Activated B cell treated with CpG ODN at 0.5 μM for 24 hours (primary cell): ENCODE data around the gene SLC16A7. TPM values are rescaled to one million over a fixed set of nuclear protein-coding genes. Genes with fewer than 3 reads are reported as not detected.

Experiments
- ATAC-seq: fragments of 200-7000 bp; cut with Tn5 transposase; one replicate; pipeline ENCODE4 v1.10.0; 2021; ENCODE audit warnings: low read depth, mild to moderate bottlenecking, moderate library complexity
- CTCF ChIA-PET: fragments of 350-600 bp; sonication (Branson Sonifier 250); formaldehyde crosslinking; loops from one replicate; lab custom pipeline; 2021; ENCODE audit warnings: antibody characterized with exemption; lab: Charles Lee
- POLR2A ChIA-PET: fragments of 350-600 bp; sonication (Branson Sonifier 250); formaldehyde crosslinking; loops from one replicate; lab custom pipeline; 2021; ENCODE audit warnings: antibody characterized with exemption; lab: Charles Lee
- DNase-seq: peaks from one replicate; pipeline ENCODE4 v3.0.0; 2022
- H3K27ac Mint-ChIP-seq: one replicate; pipeline ENCODE4 v1.8.0; 2020; ENCODE audit warnings: mixed read lengths
- H3K27me3 Mint-ChIP-seq: one replicate; pipeline ENCODE4 v1.8.0; 2021; ENCODE audit warnings: mixed read lengths
- H3K36me3 Mint-ChIP-seq: one replicate; pipeline ENCODE4 v1.8.0; 2021; ENCODE audit warnings: low read depth, mixed read lengths
- H3K4me1 Mint-ChIP-seq: one replicate; pipeline ENCODE4 v1.8.0; 2021; ENCODE audit warnings: mixed read lengths
- H3K4me3 Mint-ChIP-seq: one replicate; pipeline ENCODE4 v1.8.0; 2020; ENCODE audit warnings: mild to moderate bottlenecking, mixed read lengths
- H3K9me3 Mint-ChIP-seq: one replicate; pipeline ENCODE4 v1.8.0; 2020; ENCODE audit warnings: mixed read lengths
- intact Hi-C: fragments of 100-400 bp; cut with micrococcal nuclease; formaldehyde crosslinking; loops from one replicate; pipeline ENCODE4 v1.15.1; 2024
- total RNA-seq: library from RNA; stranded (reverse); gene quantifications from 2 replicates; pipeline ENCODE4 v1.2.3, GENCODE V29; 2022
- TF ChIP-seq, protein P1 (sequence below): fragments of 200-600 bp; IDR thresholded peaks from one replicate; pipeline ENCODE4 v1.8.0; 2022; ENCODE audit warnings: antibody characterized with exemption, mild to moderate bottlenecking

The SLC16A7 gene, protein sequence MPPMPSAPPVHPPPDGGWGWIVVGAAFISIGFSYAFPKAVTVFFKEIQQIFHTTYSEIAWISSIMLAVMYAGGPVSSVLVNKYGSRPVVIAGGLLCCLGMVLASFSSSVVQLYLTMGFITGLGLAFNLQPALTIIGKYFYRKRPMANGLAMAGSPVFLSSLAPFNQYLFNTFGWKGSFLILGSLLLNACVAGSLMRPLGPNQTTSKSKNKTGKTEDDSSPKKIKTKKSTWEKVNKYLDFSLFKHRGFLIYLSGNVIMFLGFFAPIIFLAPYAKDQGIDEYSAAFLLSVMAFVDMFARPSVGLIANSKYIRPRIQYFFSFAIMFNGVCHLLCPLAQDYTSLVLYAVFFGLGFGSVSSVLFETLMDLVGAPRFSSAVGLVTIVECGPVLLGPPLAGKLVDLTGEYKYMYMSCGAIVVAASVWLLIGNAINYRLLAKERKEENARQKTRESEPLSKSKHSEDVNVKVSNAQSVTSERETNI
- 20.4 and 22.4 TPM in 2 replicates for total RNA-seq

DNA sequence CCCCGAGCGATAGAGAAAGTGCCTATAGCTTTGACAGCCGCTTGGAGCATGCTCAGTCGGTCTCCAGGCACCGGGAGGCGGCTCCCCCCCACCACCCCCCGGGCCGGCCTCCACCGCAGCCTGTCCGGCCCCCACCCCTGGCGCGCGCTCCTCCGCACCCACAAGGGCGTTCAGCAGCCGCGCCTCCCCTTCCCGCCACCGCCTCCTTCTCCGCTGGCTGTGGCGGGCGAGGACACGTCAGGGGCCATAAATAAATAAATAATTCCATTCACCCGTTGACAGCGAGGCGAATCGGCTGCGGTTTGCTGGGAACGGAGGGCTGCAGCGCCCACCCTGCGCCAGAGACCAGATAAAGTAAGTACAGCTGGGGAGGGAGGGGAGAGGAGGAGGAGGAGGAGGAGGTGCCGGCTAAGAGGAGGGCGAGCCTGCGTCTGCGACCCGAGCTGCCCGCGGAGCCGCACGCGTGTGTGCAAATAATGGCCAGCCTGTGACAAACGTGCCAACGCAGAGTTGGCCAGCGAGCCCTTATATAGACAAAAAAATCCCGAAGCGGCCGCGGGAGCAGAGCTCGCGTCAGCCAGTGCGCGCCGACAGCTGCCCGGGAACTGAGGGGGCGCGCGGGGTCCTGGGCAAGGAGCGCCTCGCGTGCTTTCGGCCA, at the start of gene SLC16A7:
SLC16A7 (plus strand) TSS at position 147 of the 658 bp plus-strand sequence. CDS start 108,773 bp downstream, outside the sequence.
- Mint-ChIP-seq H3K4me3 (peak within 1 kb of the TSS; percentile 92), H3K36me3 (peaks cover 16% of the 10 kb centered on the region), H3K27ac (peak within 1 kb of the TSS; percentile 99), H3K9me3 (no peaks in the 10 kb centered on the region), H3K4me1 (peaks cover 38% of the 10 kb centered on the region), H3K27me3 (no peaks in the 10 kb centered on the region)
- DNase-seq (peak; percentile 73), ATAC-seq (peak; percentile 67)
- POLR2A ChIA-PET: interaction anchor here (0.7 to 1.3 kb wide), 7 partner anchors 10 to 146 kb away, joined by 3 to 7 read pairs (median 4); no protein-coding TSS in a partner anchor
- intact Hi-C loops: loop anchor here (1.0 to 5.0 kb wide), 5 partner anchors 25 to 1655 kb away; partner anchors contain the start of gene ATP23
- TF ChIP-seq, protein P1, sequence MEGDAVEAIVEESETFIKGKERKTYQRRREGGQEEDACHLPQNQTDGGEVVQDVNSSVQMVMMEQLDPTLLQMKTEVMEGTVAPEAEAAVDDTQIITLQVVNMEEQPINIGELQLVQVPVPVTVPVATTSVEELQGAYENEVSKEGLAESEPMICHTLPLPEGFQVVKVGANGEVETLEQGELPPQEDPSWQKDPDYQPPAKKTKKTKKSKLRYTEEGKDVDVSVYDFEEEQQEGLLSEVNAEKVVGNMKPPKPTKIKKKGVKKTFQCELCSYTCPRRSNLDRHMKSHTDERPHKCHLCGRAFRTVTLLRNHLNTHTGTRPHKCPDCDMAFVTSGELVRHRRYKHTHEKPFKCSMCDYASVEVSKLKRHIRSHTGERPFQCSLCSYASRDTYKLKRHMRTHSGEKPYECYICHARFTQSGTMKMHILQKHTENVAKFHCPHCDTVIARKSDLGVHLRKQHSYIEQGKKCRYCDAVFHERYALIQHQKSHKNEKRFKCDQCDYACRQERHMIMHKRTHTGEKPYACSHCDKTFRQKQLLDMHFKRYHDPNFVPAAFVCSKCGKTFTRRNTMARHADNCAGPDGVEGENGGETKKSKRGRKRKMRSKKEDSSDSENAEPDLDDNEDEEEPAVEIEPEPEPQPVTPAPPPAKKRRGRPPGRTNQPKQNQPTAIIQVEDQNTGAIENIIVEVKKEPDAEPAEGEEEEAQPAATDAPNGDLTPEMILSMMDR: no peak
- CTCF ChIA-PET: interaction anchor here (1.5 kb wide), 1 partner anchor 211 kb away, joined by 6 read pairs; no protein-coding TSS in a partner anchor

DNA sequence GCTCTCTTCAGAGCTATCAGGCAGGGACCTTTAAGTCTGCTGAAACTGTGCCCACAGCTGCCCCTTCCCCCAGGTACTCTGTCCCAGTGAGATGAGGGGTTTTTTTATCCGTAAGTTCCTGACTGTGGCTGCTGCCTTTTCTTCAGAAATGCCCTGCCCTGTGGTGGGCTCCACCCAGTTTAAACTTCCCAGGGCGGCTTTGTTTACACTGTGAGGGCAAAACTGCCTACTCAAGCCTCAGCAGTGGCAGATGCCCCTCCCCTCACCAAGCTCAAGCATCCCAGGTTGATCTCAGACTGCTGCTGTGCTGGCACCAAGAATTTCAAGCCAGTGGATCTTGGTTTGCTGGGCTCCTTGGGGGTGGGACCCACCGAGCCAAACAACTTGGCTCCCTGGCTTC, 46.9 kb upstream of the SLC16A7 start:
- DNase-seq (no peak), ATAC-seq (no peak)
- H3K4me3 Mint-ChIP-seq: no peak overlapping the region
- H3K27me3 Mint-ChIP-seq: peaks cover 8% of the 10 kb centered on the region
- H3K4me1 Mint-ChIP-seq: no peaks in the 10 kb centered on the region
- intact Hi-C loops: no loop called here
- ChIA-PET CTCF (no interaction called here), POLR2A (no interaction called here)
- TF ChIP-seq, protein P1: no peak
- H3K27ac Mint-ChIP-seq: no peak overlapping the region
- H3K9me3 Mint-ChIP-seq: no peaks in the 10 kb centered on the region
- no peaks in the 10 kb centered on the region for H3K36me3 Mint-ChIP-seq

DNA sequence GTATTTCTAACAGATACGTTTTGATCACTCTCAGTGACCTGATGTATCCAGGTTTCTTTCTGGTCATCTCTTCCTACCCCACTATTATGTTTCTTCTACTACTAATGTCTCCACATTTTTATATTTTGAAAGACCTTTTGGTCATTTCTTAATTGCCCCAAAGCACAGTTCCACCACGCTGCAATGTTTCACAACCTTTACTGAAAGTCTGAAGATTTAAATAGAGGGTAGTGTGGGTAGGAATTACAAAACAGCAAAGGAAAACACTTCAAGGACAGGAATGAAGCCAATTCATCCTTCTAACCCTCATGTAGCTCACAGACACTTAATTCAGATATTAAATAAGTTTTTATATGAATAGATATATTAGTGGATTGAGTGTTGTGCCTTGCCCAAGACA, 36.1 kb upstream of the SLC16A7 start:
- no peaks in the 10 kb centered on the region for H3K9me3 Mint-ChIP-seq

DNA sequence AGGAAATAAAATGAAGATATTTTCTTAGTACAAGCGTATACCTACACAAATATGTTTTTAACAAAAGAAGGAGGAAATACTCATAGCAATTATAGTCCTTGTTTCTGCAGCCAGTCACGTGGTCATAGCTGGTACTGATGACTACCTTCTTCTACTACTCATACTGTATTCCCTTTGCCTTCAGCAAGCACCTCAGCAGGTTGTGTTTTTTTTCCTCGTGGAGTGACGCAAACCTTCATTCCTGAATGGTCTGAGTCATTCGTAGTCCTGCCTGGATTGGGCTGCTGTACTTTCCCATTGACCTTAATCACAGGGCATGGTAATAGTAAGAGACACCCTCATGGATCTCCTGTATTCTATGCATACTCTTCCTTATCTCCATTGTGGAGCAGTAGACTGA, 25.7 kb upstream of the SLC16A7 start:
- H3K36me3 Mint-ChIP-seq: no peaks in the 10 kb centered on the region
- no peak overlapping the region for H3K4me3 Mint-ChIP-seq
- ChIA-PET CTCF (no interaction called here), POLR2A (no interaction called here)
- DNase-seq: no peak
- no peaks in the 10 kb centered on the region for H3K4me1 Mint-ChIP-seq
- H3K27me3 Mint-ChIP-seq: no peaks in the 10 kb centered on the region
- H3K9me3 Mint-ChIP-seq: no peaks in the 10 kb centered on the region
- TF ChIP-seq, protein P1: no peak
- intact Hi-C loops: no loop called here
- H3K27ac Mint-ChIP-seq: no peak overlapping the region
- no peak for ATAC-seq

More for the DNA sequence above, 36.1 kb upstream of the SLC16A7 start:
- Mint-ChIP-seq H3K27me3 (peaks cover 7% of the 10 kb centered on the region), H3K36me3 (no peaks in the 10 kb centered on the region), H3K4me3 (no peak overlapping the region), H3K4me1 (no peaks in the 10 kb centered on the region), H3K27ac (no peak overlapping the region)
- CTCF ChIA-PET: no interaction called here
- intact Hi-C loops: no loop called here
- POLR2A ChIA-PET: no interaction called here
- DNase-seq: no peak
- ATAC-seq: no peak
- TF ChIP-seq, protein P1: no peak

DNA sequence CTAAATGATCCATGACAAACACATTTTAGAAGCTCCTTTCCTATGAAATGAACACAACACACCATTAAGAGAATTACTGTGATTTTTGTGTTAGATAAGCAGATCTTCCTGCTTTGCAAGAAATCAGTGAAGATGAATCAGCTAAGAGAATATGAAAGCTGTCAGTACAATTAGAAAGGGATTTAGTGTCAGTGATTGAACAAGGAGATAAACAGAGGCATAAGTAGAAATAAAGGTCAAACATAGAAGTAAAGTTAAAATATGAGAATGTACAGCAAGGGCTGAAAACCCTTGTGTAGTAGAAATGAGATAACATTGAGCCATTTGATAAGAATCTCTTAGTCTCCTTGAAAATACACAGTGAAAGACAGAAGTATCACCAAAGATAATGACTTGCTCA, 21.4 kb upstream of the SLC16A7 start:
- ATAC-seq (no peak), DNase-seq (no peak)
- intact Hi-C loops: no loop called here
- Mint-ChIP-seq H3K4me3 (no peak overlapping the region), H3K36me3 (no peaks in the 10 kb centered on the region), H3K9me3 (no peaks in the 10 kb centered on the region), H3K4me1 (no peaks in the 10 kb centered on the region), H3K27ac (no peak overlapping the region), H3K27me3 (no peaks in the 10 kb centered on the region)
- POLR2A ChIA-PET: no interaction called here
- TF ChIP-seq, protein P1: no peak
- CTCF ChIA-PET: no interaction called here
